Stimulated activated CD4-positive, alpha-beta T cell treated with anti-CD3 and anti-CD28 coated beads, Interleukin-12 subunit alpha, Interleukin-12 subunit beta, amount 100 ng/mL, for 4 hours (primary cell): Measurements from ENCODE around the gene TACSTD2.
"Not testable (repeated sequence)": the region's sequence is repeated elsewhere in the genome, so short reads cannot be mapped to it uniquely, and the experiment has no call there.

Source experiments
- DNase-seq: peaks from one replicate; pipeline ENCODE4 v3.0.0-alpha.2; 2020

TACSTD2 gene

DNA sequence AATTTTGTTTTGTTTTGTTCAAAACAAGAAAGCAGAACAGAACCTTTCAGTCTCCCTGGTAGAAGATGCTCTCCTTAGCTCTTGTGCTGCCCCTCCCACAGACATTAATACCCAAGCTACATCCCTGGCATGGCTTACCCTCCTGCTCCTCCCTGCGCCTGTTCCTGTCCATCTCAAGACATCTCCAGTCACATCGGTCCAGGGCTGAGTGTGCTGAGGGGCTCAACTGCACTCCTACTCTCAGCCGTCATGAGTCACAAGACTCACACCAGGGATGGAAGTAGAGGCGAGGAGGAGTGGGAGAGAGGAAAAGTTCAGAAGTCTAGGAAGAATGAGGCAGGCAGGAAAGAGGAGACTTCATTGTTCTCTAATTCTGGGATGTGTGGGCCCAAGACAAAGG, 9.2 kb upstream of the TACSTD2 start:
- DNase-seq: no peak

DNA sequence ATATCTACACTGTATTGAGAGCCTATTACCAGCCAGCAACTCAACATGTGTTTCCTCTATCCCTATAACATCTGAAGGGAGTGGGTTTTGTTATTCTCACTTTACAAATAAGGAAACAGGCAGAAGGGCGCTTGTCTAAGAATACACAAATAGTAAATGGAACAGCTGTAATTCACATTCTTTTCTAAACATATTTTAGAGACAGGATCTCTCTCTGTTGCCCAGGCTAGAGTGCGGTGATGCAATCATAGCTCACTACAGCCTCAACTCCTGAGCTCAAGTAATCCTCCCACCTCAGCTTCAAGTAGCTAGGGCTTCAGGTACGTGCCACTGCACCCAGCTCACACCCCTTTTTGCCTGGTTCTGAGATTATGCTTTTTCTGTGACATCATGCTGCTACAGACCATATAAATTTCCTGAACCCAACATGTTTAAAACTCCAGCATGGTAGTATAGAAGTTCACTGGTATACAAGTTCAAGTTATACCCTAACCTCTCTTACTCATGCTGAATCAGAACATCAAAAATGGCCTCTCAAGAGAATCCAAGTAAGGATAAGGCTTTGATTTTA, 8.6 kb upstream of the TACSTD2 start:
- no peak for DNase-seq

DNA sequence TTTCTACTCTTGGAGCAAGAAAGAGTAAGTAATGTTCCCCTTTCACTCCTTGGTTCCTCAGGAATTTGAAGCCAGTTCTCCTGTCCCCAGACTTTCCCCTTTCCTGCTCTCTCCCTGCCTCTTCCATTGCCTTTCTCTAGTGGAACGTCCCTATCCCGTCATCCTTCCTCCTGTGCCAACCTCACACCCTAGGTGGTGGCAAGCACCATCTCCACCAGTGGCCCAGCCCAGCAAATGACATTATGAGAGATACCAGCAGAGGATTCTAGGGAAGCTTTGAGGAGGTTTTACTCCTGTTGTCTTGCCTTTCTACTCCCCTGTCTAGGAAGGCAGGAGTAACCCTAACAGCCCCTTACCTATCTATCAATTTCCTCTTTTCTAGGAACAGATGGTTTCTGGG, 8.1 kb upstream of the TACSTD2 start:
- DNase-seq: no peak

GRCh38 chr1:58584082-58584895, 7.2 kb upstream of the TACSTD2 start:
- no peak for DNase-seq

GRCh38 chr1:58583496-58583895, 6.4 kb upstream of the TACSTD2 start:
- no peak for DNase-seq

DNA sequence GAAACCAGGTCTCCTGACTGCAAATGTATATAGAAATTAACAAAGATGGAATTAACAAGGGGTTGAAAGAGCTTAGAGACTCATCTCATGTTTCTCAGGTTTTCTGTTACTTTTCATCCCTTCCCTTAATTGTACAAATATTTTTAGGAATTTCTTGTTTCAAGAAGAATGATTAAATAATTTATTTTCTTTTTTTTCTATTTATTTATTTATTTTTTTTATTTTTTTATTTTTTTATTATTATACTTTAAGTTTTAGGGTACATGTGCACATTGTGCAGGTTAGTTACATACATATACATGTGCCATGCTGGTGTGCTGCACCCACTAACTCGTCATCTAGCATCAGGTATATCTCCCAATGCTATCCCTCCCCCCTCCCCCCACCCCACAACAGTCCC, 5.1 kb upstream of the TACSTD2 start:
- DNase-seq: not testable (repeated sequence)

DNA sequence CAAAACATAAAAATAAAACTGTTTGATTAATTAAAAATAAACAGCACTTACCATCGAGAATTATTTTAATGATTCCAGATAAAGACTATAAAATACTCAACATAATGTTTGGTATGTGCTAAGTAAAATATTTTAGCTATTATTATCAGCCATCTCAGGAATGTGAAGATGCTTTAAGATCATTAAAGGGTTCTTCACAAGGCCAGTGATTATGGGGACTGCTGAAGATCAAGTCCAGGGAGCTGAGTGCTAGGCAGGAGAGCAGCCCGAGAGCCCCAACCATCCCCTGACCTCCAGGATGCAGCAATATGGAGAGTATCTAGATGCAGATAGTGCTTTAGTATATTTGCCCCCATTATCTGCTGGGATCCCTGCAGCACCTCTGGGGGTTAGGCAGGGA, 4.6 kb upstream of the TACSTD2 start:
- no peak for DNase-seq

DNA sequence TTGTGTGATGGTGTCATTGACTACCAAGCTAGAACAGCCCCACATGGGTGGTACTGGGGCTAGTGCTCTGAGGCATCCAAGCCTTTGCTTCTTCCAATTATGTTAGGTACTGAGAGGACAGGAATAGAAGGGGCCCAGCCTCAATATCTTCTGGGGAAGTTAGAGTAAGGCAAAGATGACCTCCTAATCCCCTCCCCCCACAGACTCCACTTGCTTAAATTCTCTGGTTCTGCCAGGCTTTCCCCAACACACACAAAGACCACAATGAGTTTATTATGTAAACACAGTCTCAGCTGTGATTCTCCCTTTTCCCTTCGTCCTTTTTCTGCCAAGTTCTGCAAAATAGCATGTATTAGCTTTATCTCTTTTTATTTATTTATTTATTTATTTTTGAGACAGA, 3.1 kb upstream of the TACSTD2 start:
- DNase-seq: no peak

- DNase-seq: no peak
Measured at GRCh38 chr1:58577654-58578030, 590 bp upstream of the TACSTD2 start.

DNA sequence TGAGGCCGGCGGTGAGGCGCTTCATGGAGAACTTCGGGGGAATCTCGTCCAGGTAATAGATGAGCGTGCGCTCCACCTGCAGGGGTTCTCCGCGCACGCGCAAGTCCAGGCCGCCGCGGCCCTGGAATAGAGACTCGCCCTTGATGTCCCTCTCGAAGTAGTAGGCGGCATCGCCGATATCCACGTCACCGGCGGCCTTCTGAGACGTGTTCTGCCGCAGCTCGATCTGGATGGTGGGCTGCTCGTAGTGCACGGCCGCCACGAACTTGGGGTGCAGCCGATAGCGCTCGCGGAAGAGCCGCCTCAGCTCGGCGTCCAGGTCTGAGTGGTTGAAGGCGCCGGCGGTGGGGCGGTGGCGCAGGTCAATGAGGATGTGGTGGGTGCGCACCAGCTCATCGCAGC, 726 bp downstream of the TACSTD2 start:
- DNase-seq: no peak

DNA sequence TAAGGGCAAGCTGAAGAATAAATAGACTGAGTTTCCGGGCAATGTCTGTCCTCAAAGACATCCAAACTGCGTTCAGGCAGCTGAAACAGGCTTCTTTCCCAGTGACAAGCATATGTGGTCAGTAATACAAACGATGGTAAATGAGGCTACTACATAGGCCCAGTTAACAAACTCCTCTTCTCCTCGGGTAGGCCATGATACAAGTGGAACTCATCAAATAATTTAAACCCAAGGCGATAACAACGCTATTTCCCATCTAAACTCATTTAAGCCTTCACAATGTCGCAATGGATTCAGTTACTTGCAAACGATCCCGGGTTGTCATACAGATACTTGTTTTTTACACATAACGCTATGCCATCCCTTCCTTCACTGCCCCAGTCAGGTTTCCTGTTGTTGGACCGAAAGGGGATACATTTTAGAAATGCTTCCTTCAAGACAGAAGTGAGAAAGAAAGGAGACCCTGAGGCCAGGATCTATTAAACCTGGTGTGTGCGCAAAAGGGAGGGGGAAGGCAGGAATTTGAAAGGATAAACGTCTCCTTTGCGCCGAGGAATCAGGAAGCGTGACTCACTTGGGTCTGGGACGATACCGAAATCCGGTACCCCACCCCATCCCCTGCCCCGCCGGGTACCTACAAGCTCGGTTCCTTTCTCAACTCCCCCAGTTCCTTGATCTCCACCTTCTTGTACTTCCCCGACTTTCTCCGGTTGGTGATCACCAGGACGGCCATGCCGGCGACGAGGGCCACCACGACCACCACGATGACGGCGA, 1.3 kb downstream of the TACSTD2 start:
- DNase-seq: no peak

DNA sequence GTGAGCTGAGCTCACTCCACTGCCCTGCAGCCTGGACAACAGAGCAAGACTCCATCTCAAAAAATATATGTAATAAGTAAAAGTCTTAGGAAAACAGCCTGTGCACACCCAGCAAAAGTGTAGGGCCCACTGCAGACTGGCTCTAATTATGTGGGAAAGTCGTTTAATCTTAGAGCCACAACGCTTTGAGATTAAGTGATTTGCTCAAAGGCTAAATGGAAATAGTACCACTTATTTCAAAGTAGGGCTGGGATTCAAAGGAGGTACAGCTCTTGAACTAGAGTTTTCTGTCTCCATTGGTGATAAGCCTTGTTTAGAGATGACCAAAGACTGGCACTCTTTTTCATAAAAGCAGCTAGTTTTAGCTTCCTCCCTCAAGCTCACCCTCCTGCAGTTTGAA, 2.2 kb downstream of the TACSTD2 start:
- DNase-seq: no peak

DNA sequence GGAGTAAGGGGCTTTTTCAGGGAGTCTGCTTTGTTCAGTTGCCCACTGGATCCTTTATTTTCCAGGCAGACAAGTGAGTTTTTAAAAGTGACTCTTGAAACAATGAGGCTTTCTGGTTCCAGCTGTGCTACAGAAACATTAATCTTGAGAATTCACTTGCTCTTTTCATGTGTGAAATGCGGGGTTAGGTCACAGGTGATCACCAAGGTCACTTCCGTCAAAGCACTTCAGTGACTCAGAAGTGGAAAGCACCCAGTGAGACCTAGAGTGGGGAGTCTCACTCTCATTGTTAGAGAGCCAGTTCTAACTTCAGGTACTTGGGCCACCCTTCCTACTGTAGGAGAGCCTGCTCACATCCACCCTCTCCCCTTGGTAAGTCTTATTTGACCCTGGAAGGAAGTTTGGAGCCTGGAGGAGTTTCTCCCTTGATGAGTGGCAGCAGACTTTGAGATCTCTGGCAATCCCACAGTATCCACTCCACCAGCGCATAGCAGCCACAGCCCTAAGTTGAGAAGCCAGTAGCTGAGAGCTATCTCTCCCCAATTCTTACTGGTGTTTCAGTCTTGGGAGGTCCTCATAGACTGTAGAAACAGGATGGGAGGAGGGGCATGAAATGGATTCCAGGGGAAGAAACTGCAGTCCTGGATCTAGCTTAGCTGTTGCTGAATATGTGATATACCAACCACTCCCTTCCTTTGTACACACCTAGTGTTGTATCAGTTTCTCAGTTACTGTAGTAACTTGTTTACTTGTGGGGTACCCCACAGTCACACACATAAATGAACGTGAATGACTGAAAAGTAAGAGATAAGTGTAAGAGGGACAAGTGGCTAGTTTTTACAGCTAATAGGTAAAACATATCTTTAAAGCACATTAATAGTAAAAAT, 3.1 kb downstream of the TACSTD2 start:
- DNase-seq: no peak

DNA sequence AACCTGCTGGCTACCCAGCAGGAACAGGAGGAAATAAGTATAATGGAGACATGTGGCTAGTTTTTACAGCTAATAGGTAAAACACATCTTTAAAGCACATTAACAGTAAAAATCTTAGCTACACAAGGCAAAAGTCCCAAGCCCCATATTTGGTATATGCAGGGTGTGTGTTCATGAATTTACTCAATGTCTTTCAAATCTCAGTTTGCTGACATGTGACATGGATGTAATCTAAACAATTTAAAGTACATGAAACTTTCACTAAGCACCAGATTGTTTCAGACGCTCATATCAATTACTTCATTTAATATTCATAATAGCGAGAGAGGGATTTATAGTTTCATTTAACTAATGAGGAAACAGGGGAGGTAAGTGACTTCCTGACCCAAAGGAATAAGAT, 3.9 kb downstream of the TACSTD2 start:
- no peak for DNase-seq

GRCh38 chr1:58572690-58573089, 4.4 kb downstream of the TACSTD2 start:
- DNase-seq: no peak

- DNase-seq: no peak
Measured at GRCh38 chr1:58571616-58572015, 5.4 kb downstream of the TACSTD2 start.

DNA sequence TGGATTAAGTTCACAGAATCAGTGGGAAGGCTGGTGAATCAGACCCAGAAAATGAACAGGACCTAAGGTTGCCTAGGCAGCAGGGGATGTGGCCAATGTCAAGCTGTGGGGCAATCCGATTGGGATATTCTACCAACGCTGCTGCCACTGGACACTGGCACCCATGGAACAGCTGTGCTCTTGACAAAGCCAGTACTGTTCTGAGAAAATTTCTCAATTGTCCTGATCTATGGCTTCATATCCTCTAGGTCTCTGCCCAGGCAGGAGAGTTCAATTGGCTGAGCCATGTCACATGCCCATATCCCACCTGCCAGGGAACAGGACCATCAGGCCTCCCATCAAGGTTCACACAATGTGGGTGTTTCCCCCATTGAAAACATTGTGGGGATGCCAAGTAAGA, 6.2 kb downstream of the TACSTD2 start:
- no peak for DNase-seq

- no peak for DNase-seq
Measured at GRCh38 chr1:58570094-58570493, 7.0 kb downstream of the TACSTD2 start.

DNA sequence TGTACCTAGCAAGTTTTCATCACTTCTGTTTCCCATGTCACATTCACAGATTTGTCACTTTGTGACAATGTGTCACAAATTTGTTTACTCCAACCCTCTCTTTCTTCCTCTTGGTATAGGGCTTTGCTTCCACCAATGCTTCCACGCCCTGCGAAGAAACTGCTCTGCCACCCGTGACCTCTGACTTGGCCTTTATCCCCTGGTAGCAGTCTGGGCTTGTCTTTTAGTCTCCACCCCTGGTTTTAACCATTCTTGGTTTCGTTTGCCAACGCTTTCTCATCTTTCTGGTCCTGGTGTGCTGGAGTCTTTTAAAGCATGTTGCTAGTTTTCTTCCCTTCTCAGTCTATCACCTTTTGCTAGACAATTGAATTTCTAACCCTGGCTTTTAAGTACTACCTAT, 8.1 kb downstream of the TACSTD2 start:
- no peak for DNase-seq

DNA sequence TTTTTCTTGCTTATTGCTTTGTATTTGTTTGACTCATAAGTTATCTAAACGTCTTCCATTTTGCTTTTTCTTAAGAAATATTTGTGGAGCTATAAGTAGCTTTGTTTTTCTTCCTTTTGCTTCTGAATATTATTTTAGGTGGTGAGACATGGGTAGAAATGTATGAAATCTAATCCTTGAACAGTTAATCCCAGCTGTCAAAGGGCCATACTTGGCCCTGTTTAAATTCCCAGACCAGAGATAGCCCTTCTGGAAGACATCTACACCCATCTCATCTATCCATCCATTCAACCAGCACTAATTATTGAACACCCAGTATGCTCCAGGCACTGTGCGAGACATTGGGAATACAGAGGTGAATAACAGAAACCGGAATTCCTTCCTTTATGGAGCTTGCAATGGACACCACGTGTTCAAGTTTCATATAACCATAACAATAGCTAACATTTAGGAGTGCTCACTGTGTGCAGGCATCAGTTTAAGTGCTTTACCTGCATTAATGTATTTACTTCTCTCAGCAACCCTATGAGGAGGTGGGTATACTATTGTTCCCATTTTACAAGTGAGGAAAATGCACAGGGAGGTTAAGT, 8.7 kb downstream of the TACSTD2 start:
- DNase-seq: no peak

DNA sequence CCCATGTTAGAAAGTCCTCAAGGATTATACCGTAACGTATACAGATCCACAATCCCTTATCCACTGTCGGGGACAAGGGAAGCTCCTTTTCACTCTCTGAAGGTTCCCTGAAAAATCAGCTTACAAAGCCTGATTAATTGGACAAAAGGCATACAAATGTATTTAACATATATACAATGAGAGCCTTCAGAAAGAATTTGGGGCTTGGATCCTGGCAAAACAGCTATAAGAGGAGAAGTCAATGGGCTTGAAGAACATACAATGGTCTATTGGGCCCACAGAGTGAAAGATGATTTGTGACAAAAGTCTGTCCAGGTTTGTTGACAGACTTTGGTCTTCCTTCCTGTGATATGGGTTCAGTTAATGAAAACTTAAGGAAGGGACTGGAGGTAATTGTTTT, 10.7 kb downstream of the TACSTD2 start:
- DNase-seq: no peak

DNA sequence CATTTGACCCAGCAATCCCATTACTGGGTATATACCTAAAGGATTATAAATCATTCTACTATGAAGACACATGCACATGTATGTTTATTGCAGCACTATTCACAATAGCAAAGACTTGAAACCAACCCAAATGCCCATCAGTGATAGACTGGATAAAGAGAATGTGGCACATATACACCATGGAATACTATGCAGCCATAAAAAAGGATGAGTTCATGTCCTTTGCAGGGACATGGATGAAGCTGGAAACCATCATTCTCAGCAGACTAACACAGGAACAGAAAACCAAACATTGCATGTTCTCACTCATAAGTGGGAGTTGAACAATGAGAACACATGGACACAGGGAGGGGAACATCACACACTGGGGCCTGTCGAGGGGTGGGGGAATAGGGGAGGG, 13.3 kb downstream of the TACSTD2 start:
- not testable (repeated sequence) for DNase-seq

DNA sequence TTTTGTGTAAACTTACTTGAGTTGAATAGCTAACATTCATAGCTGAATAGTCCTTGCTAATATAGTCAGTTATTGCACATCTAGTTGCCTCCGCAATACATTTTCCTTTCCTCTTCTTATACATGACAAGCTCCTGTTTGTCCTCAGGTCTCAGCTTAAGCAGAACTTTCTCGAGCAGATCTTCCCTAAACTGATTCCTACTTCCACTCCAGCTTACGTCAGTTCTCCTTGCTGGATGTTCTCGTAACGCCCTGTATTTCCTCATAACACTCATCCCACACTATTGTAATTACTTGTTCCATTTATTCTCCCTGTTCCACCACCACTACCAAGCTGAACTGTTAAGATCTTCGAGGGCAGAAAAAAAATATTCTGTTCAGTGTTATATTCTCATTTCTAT, 15.4 kb downstream of the TACSTD2 start:
- no peak for DNase-seq
